HG02610 (cell line): Measurements from ENCODE around the gene NDUFB6.
"Not testable (repeated sequence)": the region's sequence is repeated elsewhere in the genome, so short reads cannot be mapped to it uniquely, and the experiment has no call there.

Experiments
- ATAC-seq: cut with Tn5 transposase; IDR thresholded peaks from one replicate; pipeline ENCODE4 v1.9.1; 2021; ENCODE audit warnings: mild to moderate bottlenecking, moderate library complexity; ENCODE audit not compliant: unreplicated experiment

NDUFB6 gene

DNA sequence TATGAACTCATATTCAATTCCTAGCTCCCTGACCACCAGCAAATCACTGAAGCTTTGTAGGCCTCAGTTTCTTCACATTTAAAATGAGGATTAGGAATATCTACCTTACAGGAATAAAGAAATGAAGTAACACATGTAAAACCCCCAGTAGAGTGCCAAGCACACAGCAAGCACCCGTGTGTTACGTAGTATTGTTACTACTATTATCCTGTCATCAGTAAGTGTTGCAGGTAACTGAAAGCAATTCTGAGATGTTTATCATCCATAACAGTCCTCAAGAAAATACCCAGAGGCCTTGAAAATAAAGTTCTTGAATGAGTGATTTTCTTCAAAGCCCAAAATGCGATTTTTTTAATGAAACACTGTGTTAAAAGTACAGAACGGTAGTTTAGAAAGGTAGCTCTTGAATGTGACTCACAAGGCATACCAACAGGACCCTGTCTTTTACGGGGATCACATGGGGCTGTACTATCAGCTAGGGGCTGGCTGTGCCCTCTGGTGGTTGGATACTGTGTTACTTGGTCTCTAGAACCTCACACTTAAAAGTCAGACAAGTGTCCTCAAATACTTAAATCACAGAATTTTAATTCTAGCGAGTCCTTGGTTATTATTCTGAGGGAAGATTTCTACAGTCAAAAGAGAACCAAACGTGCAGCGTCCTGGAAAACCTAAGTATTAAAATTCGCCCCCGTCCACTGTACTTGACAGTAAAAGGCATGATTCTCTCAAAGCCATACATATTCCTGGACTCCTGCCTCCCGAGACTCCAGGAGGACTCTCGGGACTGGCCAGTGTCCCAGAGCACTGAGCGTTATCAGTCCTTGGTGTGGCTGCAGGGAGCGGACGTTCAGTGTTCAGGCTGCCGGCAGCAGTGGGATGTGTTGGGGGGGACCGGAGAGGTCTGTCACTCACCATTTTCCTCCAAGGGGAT is 725 bp downstream of the NDUFB6 start:
- peak; percentile 88 for ATAC-seq

GRCh38 chr9:32570262-32570661 is 2.7 kb downstream of the NDUFB6 start:
- ATAC-seq: no peak

GRCh38 chr9:32566770-32567169 is 6.2 kb downstream of the NDUFB6 start:
- ATAC-seq: no peak

DNA sequence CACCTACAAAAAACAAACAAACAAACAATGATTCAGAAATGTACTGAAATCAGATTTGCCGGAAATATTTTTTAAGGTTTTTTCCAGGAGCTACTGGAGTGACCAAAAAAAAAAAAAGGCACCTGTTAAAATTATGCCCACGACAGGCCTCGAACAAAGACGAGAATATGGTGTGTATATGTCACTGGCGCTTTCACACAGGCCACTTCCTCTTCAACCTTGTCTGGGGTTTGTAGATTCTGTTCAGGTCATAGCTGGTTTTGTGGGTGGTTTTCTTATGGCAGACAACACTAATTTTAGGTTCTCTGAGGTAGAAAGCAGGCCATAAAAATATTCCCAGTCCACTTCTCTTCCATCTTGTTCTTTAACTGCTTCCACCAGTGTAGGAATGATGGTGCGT is 7.0 kb downstream of the NDUFB6 start:
- ATAC-seq: no peak

DNA sequence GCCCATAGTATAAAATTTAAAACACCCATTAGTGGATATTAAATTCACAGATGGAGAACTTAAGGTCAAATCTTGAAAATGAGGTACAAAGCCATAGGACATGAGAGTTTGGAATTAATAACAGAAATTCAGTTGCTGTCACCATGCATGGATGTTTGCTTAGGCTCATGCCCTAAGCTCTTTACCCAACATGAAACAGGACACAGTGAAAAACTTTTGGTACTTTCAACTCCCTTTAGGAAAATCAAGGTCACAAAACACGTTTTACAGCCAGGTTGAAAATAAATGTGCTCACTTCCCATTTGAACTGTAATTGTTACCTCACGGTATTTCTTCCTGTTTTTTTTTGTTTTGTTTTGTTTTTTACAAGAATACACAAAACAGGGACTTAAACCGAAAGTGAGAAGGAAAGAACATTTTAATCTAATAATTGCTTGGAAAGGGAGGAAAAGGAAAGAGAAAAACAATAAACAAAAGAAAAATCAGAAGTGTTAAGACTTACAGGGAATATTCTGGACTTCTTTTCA is 14.5 kb downstream of the NDUFB6 start:
- ATAC-seq: no peak

DNA sequence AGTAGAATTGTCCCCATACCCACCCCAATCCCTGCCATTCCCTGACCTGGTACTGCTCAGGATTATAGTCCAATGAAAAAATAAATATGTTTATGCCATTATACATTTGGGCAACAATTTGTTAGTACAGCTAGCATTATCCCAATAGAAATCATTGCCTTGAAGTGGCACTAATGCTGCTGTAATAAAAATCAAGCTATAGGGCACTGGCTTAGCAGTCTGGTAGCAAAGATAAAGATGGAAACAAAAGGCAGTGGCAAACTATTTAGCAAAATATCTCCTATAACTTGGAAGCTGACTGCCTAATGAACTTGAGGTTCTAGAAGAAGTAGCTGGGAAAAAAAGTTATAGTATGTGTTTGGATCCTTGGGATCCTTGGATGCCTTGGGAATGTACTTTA is 18.4 kb downstream of the NDUFB6 start:
- ATAC-seq: no peak

DNA sequence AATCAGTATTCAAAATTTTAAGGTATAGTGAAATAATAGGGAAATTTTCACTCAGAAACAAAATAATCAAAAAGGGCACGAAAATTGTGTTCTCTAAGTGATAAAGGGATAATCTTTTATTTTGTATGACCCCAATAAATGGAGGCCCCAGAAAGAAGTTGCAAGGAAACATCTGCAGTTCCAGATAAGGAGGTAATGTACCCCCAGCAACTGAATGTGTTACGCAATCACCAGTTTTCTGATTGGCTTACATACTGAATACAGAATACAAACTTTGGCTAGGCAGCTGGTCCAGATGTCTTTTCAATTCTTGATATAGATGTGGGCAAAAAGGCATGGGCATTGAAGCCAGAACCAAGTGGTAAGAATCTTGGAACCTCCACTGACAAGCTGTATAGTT is 18.9 kb downstream of the NDUFB6 start:
- ATAC-seq: no peak

GRCh38 chr9:32552172-32552872 is 20.6 kb downstream of the NDUFB6 start, which contains the start of the genes SMIM27 and TOPORS:
Gene SMIM27, plus strand, starts transcription at chr9:32552327. Its CDS starts 108 bp downstream, at chr9:32552435.
Gene TOPORS, minus strand, starts transcription at chr9:32552586. Its CDS starts 150 bp downstream, at chr9:32552436.
- ATAC-seq: peak; percentile 81

- peak; percentile 0 for ATAC-seq
Measured at GRCh38 chr9:32551276-32552051, 21.5 kb downstream of the NDUFB6 start.

DNA sequence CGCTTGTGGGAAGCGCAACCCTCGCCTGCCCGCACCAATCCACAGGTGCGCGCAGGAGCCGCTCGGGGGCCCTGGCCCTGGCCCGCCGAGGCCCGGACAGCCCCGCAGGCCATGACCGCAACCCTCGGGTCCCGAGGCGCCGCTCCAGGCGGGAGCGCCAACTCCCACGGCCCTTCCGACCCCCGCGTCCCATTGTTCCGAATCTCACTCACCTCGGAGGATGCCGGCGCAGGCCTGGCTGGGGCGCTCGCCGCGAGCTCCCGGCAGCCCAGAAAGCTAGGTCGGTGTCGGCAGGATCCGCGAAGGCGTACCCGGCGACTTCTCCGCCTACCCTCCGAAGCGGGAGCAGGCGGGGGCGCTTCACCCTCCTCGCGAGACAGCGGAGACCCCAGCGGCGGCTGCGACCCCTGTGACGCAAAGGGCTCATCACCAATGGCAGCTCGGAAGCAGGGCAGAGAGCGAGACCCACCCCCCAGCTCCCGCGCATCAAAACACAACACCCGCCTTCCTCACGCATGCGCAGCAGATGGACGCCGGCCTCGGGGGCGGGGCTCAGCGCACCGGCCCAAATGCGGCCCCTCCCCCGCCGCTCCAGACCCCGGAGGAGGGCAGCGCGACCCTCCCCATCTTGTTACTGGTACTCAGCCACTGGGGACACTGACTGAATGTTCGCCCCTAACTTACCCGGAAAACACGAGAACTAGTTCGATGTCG is 22.2 kb downstream of the NDUFB6 start:
- ATAC-seq: peak; percentile 66

GRCh38 chr9:32550150-32550561 is 22.8 kb downstream of the NDUFB6 start:
- ATAC-seq: no peak

- ATAC-seq: not testable (repeated sequence)
Measured at GRCh38 chr9:32548213-32548612, 24.7 kb downstream of the NDUFB6 start.

DNA sequence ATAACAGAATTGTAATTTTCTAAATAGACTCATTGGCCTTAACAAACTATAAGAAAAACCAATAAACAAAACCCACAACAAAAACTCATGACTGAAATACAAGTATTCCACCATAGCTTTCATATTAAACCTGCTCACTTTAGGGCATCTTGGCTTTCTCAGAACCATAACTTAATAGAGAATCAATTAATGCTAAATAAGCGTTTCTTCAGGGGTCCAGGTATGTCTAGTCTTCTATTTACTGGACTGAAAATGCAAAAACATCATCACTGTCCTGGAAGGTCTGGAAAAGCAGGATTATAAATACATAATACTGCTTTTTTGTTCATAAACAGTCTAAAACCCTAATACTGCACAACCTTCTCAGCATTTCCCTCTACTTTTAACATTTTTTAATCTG is 27.1 kb downstream of the NDUFB6 start:
- no peak for ATAC-seq

DNA sequence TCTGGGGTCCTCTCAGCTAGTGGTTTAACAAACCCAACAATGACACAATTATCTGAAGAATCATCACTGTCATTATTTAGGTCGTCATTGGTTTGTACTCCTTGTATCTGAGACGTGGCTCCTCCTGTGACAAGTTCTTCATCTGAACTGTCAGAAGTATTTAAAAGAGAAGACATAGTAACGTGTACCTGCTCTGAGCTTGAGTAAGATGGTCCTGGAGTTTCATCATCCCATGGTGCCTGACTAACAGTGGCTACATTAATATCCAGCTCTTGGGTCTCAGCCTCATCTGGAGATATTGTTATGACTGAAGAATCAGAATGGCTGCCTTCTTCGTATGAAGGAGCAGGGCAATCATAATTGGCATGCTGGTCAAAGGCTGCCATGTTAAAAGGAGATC is 29.9 kb downstream of the NDUFB6 start:
- ATAC-seq: no peak

- no peak for ATAC-seq
Measured at GRCh38 chr9:32533816-32534215, 39.1 kb downstream of the NDUFB6 start.

GRCh38 chr9:32533336-32533735 is 39.6 kb downstream of the NDUFB6 start:
- no peak for ATAC-seq

DNA sequence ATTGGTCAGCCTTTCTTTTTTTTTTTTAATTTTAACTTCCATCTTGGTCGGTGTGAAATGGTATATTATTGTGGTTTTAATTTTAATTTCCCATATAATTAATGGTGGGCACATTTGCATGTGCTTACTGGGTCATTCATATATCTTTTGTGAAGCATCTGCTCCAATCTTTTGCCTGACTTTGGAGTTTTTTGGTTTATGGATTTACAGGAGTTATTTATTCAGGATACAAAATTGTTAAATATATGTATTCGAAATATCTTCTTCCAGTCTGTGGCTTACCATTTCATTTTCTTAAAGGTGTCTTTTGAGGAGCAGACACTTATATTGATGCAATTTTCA is 46.3 kb downstream of the NDUFB6 start:
- ATAC-seq: no peak

DNA sequence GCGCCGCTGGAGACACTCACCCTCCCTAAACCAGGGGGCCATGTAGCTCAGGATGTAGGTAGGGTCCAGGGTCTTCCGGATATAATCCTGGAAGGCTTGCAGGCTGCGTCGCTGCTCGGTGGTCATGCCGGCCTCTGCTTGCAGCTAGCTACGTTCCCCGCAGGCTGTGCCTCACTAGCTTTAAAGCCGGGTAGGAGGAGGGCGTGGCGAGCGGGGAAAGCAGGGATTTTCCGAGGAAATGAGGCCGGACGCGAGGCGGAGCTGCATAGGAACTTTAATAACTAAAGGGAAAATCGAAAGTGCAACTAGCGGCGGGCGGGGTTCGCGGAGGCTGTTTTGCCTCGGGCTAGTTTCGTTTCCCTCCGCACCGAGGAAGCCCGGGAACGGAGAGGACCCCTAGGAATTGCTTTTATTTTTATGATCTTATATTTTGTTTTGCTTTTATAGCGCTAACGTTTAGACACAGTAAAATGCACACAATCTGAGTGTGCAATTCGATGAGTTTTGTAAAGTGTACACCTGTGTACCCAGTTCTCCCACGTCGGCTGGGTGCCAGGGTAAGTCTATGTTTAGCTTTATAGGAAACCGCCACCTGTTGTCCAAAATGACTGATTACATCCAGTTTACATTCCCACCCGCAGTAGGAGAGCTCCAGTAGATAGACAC is 46.8 kb downstream of the NDUFB6 start, which contains the start of gene RIGI:
RIGI (minus strand) TSS at position 156 of the 666 bp plus-strand sequence; CDS start at position 126, 30 bp downstream.
- ATAC-seq: peak; percentile 69

DNA sequence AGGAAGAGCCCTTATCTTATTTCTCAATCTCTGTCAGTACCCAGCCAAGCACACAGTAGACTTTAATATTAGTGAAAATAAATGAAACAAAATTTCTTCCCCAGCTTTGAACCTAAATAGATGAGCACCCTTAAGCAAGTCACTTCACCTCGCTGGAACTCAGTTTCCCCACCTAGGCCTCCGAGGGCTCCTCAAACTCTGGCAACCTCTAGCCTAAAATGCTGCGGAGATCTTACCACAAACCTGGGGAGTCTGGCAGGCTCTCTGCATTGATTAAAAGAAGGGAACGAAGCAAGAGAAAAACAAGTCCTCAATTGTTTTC is 47.3 kb downstream of the NDUFB6 start:
- peak; percentile 2 for ATAC-seq
